DMS 273 (cell line): ENCODE results near the gene DDX1.
"Not testable (repeated sequence)": the region's sequence is repeated elsewhere in the genome, so short reads cannot be mapped to it uniquely, and the experiment has no call there.

ENCODE experiments used
- DNase-seq: peaks from one replicate; lab custom pipeline; 2025; ENCODE audit not compliant: unreplicated experiment; lab: John Stamatoyannopoulos, UW

The DDX1 gene

DNA sequence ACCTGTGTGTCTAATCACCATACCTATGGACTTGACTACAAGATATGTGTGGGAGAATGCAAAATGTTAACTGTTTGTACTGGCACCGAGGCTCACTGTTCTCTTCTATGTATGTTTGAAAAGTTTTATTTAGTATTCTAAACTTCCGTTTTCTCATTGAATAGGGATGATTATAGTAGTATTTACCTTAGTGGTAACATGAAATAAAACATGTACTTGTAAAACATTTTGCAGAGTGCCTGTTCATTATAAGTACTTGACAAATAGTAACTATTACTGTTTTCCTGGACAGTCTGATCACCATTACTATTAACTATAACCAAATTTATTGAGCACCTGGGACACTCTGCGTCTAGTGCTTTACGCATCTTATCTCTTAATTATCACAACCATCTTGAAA, 24.8 kb downstream of the DDX1 start:
- no peak for DNase-seq

- no peak for DNase-seq
These were observed 25.4 kb downstream of the DDX1 start for GRCh38 chr2:15616850-15617777.

DNA sequence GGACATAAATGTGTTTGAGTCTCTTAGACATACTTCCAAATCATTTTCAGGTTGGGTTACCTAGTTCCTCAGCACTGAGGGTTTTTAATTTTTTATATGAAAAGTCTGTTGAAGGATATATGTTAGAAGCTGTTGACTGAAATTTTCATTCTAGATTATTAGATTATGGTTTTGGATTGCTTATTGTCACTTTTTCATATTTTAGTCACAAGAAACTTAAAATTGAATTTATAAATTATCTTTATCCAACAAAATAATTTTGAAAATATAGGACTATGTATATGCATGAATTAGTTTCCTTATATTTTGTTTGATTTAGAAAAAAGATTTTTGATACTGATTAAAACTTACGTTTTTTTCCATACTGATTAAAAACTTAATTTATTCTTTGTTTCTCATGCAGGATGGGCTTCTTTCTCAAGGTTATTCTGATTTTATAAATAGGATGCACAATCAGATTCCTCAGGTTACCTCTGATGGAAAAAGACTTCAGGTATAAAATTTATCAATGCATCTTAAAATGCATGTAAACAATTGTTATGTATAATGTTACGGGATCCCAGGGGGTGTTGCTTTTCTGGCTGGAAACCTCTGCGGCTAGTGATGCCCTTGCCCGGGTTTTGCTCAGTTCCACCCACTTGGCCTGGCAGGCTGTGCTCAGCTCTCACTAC, 26.2 kb downstream of the DDX1 start:
- DNase-seq = no peak

DNA sequence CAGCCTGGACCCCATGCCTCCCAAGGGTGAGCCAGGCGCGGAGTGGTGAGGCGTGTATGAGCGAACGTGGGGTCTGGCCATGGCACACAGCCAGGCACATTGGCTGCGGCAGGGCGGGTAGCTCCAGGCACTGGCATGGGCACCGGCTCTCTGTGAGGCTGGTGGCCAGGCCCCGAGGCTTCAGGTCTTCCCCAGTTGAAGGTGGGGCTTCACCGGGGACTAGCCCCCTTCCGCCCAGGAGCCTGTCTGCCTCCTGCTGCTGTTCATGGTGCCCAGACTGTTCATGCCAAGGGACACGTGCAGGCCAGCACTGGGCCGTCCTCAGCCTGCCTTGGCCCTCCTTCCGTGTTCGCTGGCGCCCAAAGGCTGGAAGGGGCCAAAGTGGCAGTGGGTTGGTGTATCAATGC, 26.8 kb downstream of the DDX1 start:
- DNase-seq = no peak

GRCh38 chr2:15619076-15619475, 27.4 kb downstream of the DDX1 start:
- DNase-seq = no peak

DNA sequence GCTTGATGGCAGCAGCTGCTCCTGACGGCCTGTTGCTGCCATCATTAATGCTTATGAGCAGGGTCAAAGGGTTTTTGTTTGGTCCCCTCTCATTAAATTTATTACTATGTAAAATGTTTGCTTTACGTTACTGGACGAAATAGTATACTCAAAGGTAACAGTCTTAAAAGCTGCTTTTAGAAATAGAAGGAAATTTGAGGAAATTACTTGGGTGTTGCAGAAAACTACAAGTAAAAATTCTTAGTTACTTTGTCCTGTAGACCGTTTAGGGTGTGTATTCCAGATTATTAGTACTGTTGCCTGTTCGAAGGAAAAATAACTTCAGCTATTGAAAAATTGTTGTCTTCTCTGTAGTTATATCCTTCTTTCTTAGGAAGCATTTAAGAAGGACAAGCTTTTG, 27.8 kb downstream of the DDX1 start:
- no peak for DNase-seq

DNA sequence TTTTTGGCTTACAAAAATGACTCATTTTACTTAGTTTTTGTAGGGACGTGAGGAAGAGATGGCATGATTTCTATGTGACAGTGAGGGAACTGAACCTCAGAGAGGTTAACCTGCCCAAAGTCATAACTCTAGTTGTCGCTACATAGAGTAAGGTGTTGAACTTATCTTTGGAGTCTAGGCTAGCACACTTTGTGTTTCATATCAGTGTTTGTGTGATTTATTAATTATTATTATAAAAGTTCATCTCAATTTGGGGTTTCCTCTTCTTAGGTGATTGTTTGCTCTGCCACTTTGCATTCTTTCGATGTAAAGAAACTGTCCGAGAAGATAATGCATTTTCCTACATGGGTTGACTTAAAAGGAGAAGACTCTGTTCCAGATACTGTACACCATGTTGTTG, 28.3 kb downstream of the DDX1 start:
- no peak for DNase-seq

GRCh38 chr2:15620340-15620739, 28.7 kb downstream of the DDX1 start:
- no peak for DNase-seq

DNA sequence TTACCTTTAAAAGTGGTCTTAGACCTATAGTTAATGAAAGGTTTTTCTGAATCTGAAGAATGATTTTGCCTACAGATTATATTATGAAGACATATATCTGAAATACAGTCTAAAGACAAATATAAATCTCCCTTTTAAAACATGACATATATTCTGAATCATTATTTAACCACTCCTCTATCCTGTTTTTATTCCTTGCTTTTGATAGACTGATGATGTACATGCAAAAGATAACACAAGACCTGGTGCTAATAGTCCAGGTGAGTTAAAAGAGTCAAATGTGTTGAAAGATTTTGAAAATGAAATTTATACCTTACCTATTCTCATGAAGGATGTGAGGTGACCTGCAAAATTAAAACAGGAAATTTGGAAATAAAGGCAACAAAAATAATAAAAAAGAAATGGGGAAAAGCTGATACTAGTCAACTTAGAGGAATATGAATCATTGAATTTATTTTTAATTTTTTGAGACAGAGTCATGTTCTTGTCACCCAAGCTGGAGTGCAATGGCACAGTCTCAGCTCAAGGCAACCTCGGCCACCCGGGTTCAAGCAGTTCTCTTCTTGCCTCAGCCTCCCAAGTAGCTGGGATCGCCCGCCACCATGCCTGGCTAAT, 29.3 kb downstream of the DDX1 start:
- no peak for DNase-seq

- DNase-seq = not testable (repeated sequence)
These were observed 29.8 kb downstream of the DDX1 start for GRCh38 chr2:15621472-15621870.

DNA sequence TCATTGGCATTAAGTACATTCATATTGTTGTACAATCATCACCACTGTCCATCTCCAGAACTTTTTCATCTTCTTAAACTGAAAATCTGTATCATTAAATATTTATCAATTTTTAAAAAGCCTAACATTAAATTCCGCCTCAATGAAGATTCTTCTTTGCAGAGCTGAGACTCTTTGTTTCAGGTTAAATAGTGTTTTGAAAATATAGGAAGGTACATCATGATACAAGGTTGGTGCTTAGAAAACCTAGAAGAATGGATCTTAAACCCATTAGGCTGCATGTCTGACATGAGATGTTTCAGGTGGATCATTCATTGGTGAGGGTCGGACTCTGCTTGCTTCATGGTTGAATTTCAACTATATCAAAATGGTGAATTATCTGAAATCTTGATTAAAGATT, 30.5 kb downstream of the DDX1 start:
- DNase-seq = no peak

- DNase-seq = no peak
These were observed 31.2 kb downstream of the DDX1 start for GRCh38 chr2:15622614-15623480.

DNA sequence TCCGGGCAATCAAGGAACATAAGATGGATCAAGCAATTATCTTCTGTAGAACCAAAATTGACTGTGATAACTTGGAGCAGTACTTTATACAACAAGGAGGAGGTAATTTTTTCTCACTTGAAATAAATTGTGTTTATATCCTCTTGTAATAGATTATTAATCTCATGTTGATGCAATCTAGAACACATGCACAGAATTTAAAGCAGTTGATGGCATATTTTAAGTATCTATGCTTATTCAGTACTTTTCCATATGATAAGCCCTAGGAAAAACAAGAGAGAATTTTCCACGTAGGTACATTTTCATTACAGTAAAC, 31.8 kb downstream of the DDX1 start:
- DNase-seq = no peak

GRCh38 chr2:15623898-15624541, 32.4 kb downstream of the DDX1 start:
- no peak for DNase-seq

DNA sequence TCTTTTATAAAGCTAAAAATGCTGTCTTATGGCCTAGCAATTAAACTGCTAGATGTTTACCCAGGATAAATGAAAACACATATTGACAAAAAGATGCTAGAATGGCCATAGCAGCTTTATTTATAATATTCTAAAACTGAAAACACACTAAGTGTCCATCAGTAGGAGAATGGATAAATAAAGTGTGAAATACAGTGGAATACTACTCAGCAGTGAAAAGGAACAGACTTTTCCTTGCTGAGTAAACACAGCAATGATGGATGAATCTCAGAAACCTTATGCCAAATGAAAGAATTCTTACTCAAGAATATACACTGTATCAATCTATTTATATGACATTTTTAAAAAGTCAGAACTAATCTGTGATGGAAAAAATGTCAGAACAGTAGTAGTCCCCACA, 33.2 kb downstream of the DDX1 start:
- no peak for DNase-seq

DNA sequence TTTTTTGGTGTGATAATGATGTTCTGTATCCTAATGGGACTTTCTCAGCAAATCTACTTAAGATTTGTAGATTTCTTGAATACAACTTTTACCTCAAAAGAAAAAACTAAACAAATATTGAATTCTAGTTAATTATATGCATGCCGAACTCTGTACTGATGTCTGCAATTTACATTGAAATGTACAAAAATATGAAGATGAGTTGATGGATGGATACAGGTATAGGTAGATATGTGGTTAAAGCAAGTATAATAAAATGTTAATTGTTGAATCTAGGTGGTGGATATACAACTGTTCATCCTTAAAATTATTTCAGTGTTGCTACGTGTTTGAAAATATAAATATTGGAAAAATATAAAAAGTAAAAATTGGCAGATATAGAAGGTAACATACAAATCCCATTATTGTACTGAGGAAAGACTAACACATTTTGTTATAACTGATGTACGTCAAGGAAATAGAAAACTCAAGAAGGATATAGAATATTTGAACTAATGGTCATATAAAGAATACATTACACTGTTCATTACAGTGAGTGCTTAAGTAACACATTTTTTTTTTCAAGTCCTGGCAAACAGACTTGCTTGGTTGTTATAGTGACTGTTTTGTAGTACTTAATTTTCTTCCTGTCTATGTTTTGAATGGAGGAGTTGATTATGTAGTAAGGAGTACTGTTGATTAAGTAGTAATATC, 33.8 kb downstream of the DDX1 start:
- DNase-seq = no peak

GRCh38 chr2:15626126-15626525, 34.5 kb downstream of the DDX1 start:
- DNase-seq = no peak

- no peak for DNase-seq
These were observed 35.3 kb downstream of the DDX1 start for GRCh38 chr2:15626967-15627366.

GRCh38 chr2:15627817-15628684, 36.4 kb downstream of the DDX1 start:
- no peak for DNase-seq
